ENCODE measurements around the gene NTN4.

- TF ChIP-seq CTCF (IDR thresholded peaks at IDR 0.05) (no peak), USF1 (IDR thresholded peaks at IDR 0.05; ENCODE audit: borderline replicate concordance, low read depth) (no peak)
Observed at GRCh38 chr12:95710386-95710785, 80.2 kb downstream of the NTN4 start.
